ENCODE measurements around the gene ATF7.

- no peak for TF ChIP-seq MYC (IDR thresholded peaks at IDR 0.05; ENCODE audit: low read depth, low read length)
- peak; percentile 25 for TF ChIP-seq CTCF (IDR thresholded peaks at IDR 0.05; ENCODE audit: low read depth, low read length)
These were observed 144.1 kb downstream of the ATF7 start for GRCh38 chr12:53481939-53482586.
